Measurements from ENCODE around the gene HYI. TPM values are rescaled to one million over a fixed set of nuclear protein-coding genes. Genes with fewer than 3 reads are reported as not detected.

Gene HYI
- total and polyA plus RNA-seq, 5 experiments from 2014 or later = 2.4 to 18.9 (median 4.8) TPM

Small RNA genes lying within 50 kb of the gene (microRNA-seq; reads per million reads assigned to microRNA genes)
- gene MIR6735 (ENCODE audit: borderline microRNAs expressed) = not detected

Other genes with a start within 250 kb of the HYI start
- not detected for gene TMEM125, start 183.9 kb downstream of the HYI start, total RNA-seq
- under 1 TPM in 2 of 3 donors, not detected in 1; 0.23 to 0.33 TPM for gene TMEM125, start 183.9 kb downstream of the HYI start, polyA plus RNA-seq
- not detected for gene C1orf210, start 168.3 kb downstream of the HYI start, total RNA-seq
- gene C1orf210, start 168.3 kb downstream of the HYI start, polyA plus RNA-seq = under 1 TPM in 1 of 3 donors, not detected in 2; 0.13 TPM
- not detected for gene TIE1, start 152.9 kb downstream of the HYI start, total RNA-seq
- gene TIE1, start 152.9 kb downstream of the HYI start, polyA plus RNA-seq = not detected
- gene MPL, start 116.1 kb downstream of the HYI start, total RNA-seq = not detected
- gene MPL, start 116.1 kb downstream of the HYI start, polyA plus RNA-seq = not detected
- under 1 TPM; 0.39 to 0.77 TPM for gene CDC20, start 95.0 kb downstream of the HYI start, total RNA-seq
- gene CDC20, start 95.0 kb downstream of the HYI start, polyA plus RNA-seq = under 1 TPM in 1 of 3 donors, not detected in 2; 0.59 TPM
- 10 to 100 TPM; 30.3 to 30.8 TPM for gene ELOVL1, start 85.9 kb downstream of the HYI start, total RNA-seq
- gene ELOVL1, start 85.9 kb downstream of the HYI start, polyA plus RNA-seq = 10 to 100 TPM; 39.8 to 49.4 (median 45.4) TPM
- gene MED8, start 64.1 kb downstream of the HYI start, total RNA-seq = 10 to 100 TPM; 28.5 to 29.8 TPM
- 10 to 100 TPM; 16.8 to 34.7 (median 30.6) TPM for gene MED8, start 64.1 kb downstream of the HYI start, polyA plus RNA-seq
- gene SZT2, start 64.0 kb downstream of the HYI start, total RNA-seq = 100 to 1,000 TPM; 133 to 138 TPM
- gene SZT2, start 64.0 kb downstream of the HYI start, polyA plus RNA-seq = 1 to 10 TPM; 2.1 to 7.9 (median 4.9) TPM
- gene PTPRF, start 77.0 kb upstream of the HYI start, total RNA-seq = under 1 TPM in 1 of 2 experiments, not detected in 1; 0.08 TPM
- gene PTPRF, start 77.0 kb upstream of the HYI start, polyA plus RNA-seq = not detected
- gene KDM4A, start 196.2 kb upstream of the HYI start, total RNA-seq = 10 to 100 TPM; 33.8 to 36.8 TPM
- 1 to 10 TPM; 4.2 to 8.2 (median 6.6) TPM for gene KDM4A, start 196.2 kb upstream of the HYI start, polyA plus RNA-seq